ENCODE results near the gene PSMC3. TPM values are rescaled to one million over a fixed set of nuclear protein-coding genes. Genes with fewer than 3 reads are reported as not detected.
A peak's percentile ranks its signal among the peaks of the same experiment; 100 is the strongest.

The PSMC3 gene
- total RNA-seq, 2 experiments from 2014 or later: 179 TPM

GRCh38 chr11:47409440-47410369, 16.5 kb downstream of the PSMC3 start:
- DNase-seq: no peak
- H3K4me3 Mint-ChIP-seq: peak overlapping the region; percentile 91
- H3K27ac Mint-ChIP-seq: peak overlapping the region; percentile 90
- no peaks in the 10 kb centered on the region for H3K27me3 Mint-ChIP-seq (ENCODE audit: low read depth)
- H3K9me3 Mint-ChIP-seq (ENCODE audit: insufficient read depth): no peaks in the 10 kb centered on the region
- CTCF ChIA-PET: interaction anchor here (0.8 to 9.7 kb wide), 7 partner anchors 10 to 231 kb away, joined by 3 to 133 read pairs (median 9); no protein-coding TSS in a partner anchor
- peaks cover 20% of the 10 kb centered on the region for H3K4me1 Mint-ChIP-seq (ENCODE audit: low read depth)
- peaks cover 2% of the 10 kb centered on the region for H3K36me3 Mint-ChIP-seq (ENCODE audit: low read depth)
- POLR2A ChIA-PET: interaction anchor here (0.9 to 5.7 kb wide), 6 partner anchors 7 to 195 kb away, joined by 3 to 36 read pairs (median 4); partner anchors contain the start of genes DDB2 and PSMC3
- ATAC-seq: no peak

DNA sequence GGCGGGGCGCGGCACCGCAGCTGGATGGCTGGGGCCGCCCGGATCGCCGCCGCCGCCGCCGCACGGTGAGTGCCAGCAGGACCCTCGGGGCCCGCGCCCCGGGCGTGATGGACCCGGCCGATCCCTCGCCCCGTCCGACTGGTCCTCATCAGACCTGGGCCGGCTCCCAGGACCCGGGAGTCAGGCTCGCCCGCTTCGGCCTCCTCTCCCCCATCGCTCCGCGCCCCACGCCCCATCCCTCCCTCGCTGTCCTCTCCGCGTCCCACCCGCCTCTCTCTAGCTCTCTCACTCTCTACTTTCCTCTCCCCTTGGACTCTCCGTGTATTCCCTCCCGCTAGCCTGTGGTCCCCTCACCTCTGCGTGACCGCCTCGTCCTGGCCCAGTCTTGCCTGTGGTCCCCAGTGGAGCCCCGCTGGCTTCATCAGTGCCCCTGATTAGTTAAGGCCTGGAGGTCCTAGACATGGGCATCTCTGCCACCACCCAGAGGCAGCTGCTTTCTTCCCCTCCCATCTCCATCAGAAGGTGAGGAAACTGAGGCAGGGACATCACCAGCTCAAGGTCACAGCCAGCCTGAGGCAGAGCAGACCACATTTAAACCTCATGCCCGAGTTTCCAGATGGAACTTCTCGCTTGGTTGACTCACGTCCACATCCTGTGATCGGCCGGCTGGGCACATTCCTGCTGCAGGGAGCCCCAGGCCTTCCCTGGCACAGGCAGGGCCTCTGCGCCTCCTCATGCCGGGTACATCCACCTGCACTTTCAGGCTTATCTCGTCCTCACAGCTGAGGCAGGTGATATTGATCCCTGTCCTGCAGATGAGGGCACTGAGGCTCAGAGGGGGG, 17.4 kb downstream of the PSMC3 start:
- Mint-ChIP-seq H3K4me3 (peak overlapping the region; percentile 91), H3K4me1 (ENCODE audit: low read depth) (peaks cover 20% of the 10 kb centered on the region), H3K36me3 (ENCODE audit: low read depth) (peaks cover 2% of the 10 kb centered on the region), H3K27me3 (ENCODE audit: low read depth) (no peaks in the 10 kb centered on the region), H3K9me3 (ENCODE audit: insufficient read depth) (no peaks in the 10 kb centered on the region), H3K27ac (peak overlapping the region; percentile 90)
- ATAC-seq (no peak), DNase-seq (no peak)
- ChIA-PET POLR2A (interaction anchor here (0.6 to 5.7 kb wide), 6 partner anchors 8 to 18 kb away, joined by 3 to 36 read pairs (median 4); partner anchors contain the start of gene PSMC3), CTCF (interaction anchor here (0.8 to 9.7 kb wide), 5 partner anchors 9 to 230 kb away, joined by 3 to 133 read pairs (median 5); no protein-coding TSS in a partner anchor)

- Mint-ChIP-seq H3K9me3 (ENCODE audit: insufficient read depth) (no peaks in the 10 kb centered on the region), H3K4me1 (ENCODE audit: low read depth) (peaks cover 20% of the 10 kb centered on the region), H3K27ac (peak within 1 kb of the TSS; percentile 90), H3K4me3 (peak within 1 kb of the TSS; percentile 91), H3K36me3 (ENCODE audit: low read depth) (peaks cover 2% of the 10 kb centered on the region), H3K27me3 (ENCODE audit: low read depth) (no peaks in the 10 kb centered on the region)
- ChIA-PET POLR2A (interaction anchor here (1.0 to 5.7 kb wide), 5 partner anchors 9 to 137 kb away, joined by 3 to 36 read pairs (median 4); partner anchors contain the start of gene PSMC3), CTCF (interaction anchor here (0.6 to 9.7 kb wide), 11 partner anchors 9 to 193 kb away, joined by 3 to 133 read pairs (median 5); partner anchors contain the start of gene ACP2)
- peak; percentile 84 for ATAC-seq
- DNase-seq: peak; percentile 91
These were observed 18.3 kb downstream of the PSMC3 start, which contains the start of gene SLC39A13 for GRCh38 chr11:47407746-47408590. SLC39A13 (plus strand) TSS chr11:47408590; CDS start chr11:47410095, 1,505 bp downstream.

DNA sequence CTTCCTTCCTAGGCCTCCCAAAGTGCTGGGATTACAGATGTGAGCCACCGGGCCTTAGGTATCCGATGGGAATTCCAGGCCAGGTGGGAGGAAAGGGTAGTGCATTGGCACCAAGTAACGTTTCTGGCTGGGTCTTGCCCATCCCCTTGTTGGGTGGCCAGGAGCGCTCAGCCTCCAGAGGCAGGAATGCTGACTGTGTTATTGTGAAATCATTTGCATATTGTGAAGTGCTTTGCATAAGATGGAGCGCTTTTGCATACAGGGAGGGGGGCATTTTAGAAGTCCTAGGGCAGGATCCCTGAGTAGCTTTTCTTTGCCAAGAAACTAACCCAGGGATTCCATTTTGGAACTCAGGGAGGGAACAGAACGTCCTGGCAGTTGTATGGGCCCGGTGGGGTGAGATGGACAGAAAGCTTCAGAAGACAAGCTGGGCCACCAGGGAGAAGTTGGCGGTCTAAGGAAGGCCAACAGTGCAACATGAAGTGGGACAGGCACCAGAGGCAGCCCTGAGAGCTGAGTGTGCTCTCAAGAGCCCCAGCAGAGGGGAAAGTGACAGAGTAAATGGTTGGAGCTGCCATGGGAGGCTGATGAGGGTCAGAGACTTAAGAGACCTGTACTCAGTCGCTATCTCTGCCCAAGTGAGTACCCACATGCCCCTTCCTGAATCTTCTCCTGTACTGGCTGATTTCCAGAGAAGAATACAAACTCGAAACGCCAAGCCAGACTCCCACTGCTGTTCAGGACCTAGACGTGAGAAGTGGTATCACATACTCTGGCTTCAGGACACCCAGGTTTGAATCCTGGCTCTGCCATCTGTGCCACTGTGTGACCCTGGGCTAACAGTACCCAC, 19.1 kb downstream of the PSMC3 start:
- H3K36me3 Mint-ChIP-seq (ENCODE audit: low read depth): peaks cover 2% of the 10 kb centered on the region
- H3K4me3 Mint-ChIP-seq: peak overlapping the region; percentile 78
- no peaks in the 10 kb centered on the region for H3K9me3 Mint-ChIP-seq (ENCODE audit: insufficient read depth)
- ChIA-PET CTCF (interaction anchor here (0.6 to 1.8 kb wide), 8 partner anchors 8 to 192 kb away, joined by 3 to 26 read pairs (median 3); partner anchors contain the start of gene ACP2), POLR2A (interaction anchor here (1.4 to 2.1 kb wide), 2 partner anchors 11 to 136 kb away, joined by 3 to 4 read pairs; no protein-coding TSS in a partner anchor)
- H3K4me1 Mint-ChIP-seq (ENCODE audit: low read depth): peaks cover 20% of the 10 kb centered on the region
- peak overlapping the region; percentile 84 for H3K27ac Mint-ChIP-seq
- DNase-seq: no peak
- H3K27me3 Mint-ChIP-seq (ENCODE audit: low read depth): no peaks in the 10 kb centered on the region
- ATAC-seq: no peak

DNA sequence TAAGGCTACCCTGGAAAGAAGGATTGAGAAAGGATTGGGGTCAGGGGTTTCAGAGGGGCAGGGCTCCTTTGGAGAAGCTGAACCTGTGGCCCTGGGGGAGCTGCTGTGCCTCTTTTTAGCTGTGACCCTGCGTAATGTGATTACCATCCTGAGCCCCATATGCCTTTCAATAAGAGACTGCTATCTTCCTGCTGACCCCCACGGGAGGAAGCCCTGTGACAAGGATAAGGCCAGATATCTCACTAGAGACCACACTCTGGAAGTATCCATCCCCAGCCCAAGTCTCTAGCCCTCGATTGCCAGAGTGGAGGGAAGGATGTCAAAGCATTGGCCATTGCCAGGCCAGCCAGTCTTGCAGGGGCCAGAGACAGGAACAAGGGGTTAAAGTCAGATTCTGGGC, 22.7 kb downstream of the PSMC3 start:
- Mint-ChIP-seq H3K4me3 (no peak overlapping the region), H3K27ac (no peak overlapping the region), H3K4me1 (ENCODE audit: low read depth) (peaks cover 26% of the 10 kb centered on the region), H3K36me3 (ENCODE audit: low read depth) (no peaks in the 10 kb centered on the region), H3K9me3 (ENCODE audit: insufficient read depth) (no peaks in the 10 kb centered on the region), H3K27me3 (ENCODE audit: low read depth) (no peaks in the 10 kb centered on the region)
- ChIA-PET POLR2A (no interaction called here), CTCF (interaction anchor here (1.7 to 10.2 kb wide), 2 partner anchors 9 to 30 kb away, joined by 9 to 77 read pairs; no protein-coding TSS in a partner anchor)
- ATAC-seq (no peak), DNase-seq (no peak)

DNA sequence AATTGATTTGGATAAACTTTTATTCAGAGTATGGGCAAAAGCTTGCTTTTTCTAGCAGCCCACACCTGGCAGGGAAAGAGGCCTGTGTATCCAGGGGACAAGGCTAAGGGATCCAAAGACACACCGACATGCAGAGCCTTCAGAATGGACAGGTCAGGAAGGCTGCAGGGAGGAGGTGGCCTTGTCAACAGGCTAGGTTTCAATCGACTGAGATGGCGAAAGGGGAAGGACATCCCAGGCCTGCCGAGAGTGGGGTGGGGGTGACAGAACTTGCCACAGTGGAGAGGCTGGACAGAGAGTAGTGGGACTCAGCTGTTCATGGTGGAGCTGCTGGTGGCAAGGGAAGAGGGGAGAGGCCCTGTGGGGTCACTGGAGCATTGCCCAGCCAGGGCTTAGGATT, 23.1 kb downstream of the PSMC3 start:
- H3K27me3 Mint-ChIP-seq (ENCODE audit: low read depth): no peaks in the 10 kb centered on the region
- H3K9me3 Mint-ChIP-seq (ENCODE audit: insufficient read depth): no peaks in the 10 kb centered on the region
- ChIA-PET CTCF (interaction anchor here (0.9 to 10.2 kb wide), 3 partner anchors 9 to 30 kb away, joined by 3 to 77 read pairs (median 9); no protein-coding TSS in a partner anchor), POLR2A (no interaction called here)
- ATAC-seq (no peak), DNase-seq (no peak)
- H3K36me3 Mint-ChIP-seq (ENCODE audit: low read depth): no peaks in the 10 kb centered on the region
- H3K4me3 Mint-ChIP-seq: no peak overlapping the region
- no peak overlapping the region for H3K27ac Mint-ChIP-seq
- peaks cover 26% of the 10 kb centered on the region for H3K4me1 Mint-ChIP-seq (ENCODE audit: low read depth)

DNA sequence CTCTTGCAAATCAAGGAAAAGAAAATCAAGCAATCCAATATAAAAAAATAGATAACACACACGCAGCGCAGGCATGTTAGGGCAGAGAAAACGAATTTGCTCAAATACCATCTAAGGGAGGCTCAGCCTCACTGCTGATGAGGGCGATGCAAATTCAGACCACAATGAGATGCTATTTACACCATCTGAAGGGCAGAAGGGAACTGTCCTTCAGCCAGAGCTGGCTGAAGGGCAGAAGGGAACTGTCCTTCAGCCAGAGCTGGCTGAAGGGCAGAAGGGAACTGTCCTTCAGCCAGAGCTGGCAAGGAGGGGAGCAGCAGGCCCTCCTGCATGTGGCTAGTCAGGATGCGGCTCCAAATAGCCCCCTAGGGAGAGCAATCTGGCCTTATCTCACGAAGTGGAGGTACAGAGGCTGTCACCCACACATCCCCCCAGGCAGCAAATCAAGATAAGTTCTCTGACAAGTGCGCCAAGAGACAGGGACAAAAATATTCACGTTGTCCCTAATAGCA, 25.4 kb downstream of the PSMC3 start:
- DNase-seq: no peak
- POLR2A ChIA-PET: interaction anchor here (1.5 kb wide), 1 partner anchor 9 kb away, joined by 5 read pairs; no protein-coding TSS in a partner anchor
- H3K4me3 Mint-ChIP-seq: peak overlapping the region; percentile 62
- peak overlapping the region; percentile 63 for H3K27ac Mint-ChIP-seq
- peaks cover 13% of the 10 kb centered on the region for H3K4me1 Mint-ChIP-seq (ENCODE audit: low read depth)
- CTCF ChIA-PET: interaction anchor here (3.7 to 10.2 kb wide), 2 partner anchors 11 to 28 kb away, joined by 18 to 77 read pairs; no protein-coding TSS in a partner anchor
- H3K27me3 Mint-ChIP-seq (ENCODE audit: low read depth): no peaks in the 10 kb centered on the region
- no peaks in the 10 kb centered on the region for H3K36me3 Mint-ChIP-seq (ENCODE audit: low read depth)
- peak; percentile 6 for ATAC-seq
- no peaks in the 10 kb centered on the region for H3K9me3 Mint-ChIP-seq (ENCODE audit: insufficient read depth)

GRCh38 chr11:47399860-47400767, 26.1 kb downstream of the PSMC3 start:
- H3K27ac Mint-ChIP-seq: peak overlapping the region; percentile 63
- H3K27me3 Mint-ChIP-seq (ENCODE audit: low read depth): no peaks in the 10 kb centered on the region
- ChIA-PET POLR2A (interaction anchor here (1.1 to 1.5 kb wide), 3 partner anchors 10 to 86 kb away, joined by 3 to 5 read pairs (median 5); no protein-coding TSS in a partner anchor), CTCF (interaction anchor here (1.0 to 10.2 kb wide), 5 partner anchors 7 to 30 kb away, joined by 3 to 77 read pairs (median 5); partner anchors contain the start of gene SLC39A13)
- H3K4me3 Mint-ChIP-seq: peak overlapping the region; percentile 68
- no peaks in the 10 kb centered on the region for H3K9me3 Mint-ChIP-seq (ENCODE audit: insufficient read depth)
- H3K36me3 Mint-ChIP-seq (ENCODE audit: low read depth): no peaks in the 10 kb centered on the region
- peaks cover 20% of the 10 kb centered on the region for H3K4me1 Mint-ChIP-seq (ENCODE audit: low read depth)
- DNase-seq (no peak), ATAC-seq (peak; percentile 71)

GRCh38 chr11:47398551-47398950, 27.7 kb downstream of the PSMC3 start:
- no peak overlapping the region for H3K27ac Mint-ChIP-seq
- peaks cover 36% of the 10 kb centered on the region for H3K4me1 Mint-ChIP-seq (ENCODE audit: low read depth)
- H3K4me3 Mint-ChIP-seq: no peak overlapping the region
- CTCF ChIA-PET: interaction anchor here (1.3 to 10.2 kb wide), 3 partner anchors 9 to 25 kb away, joined by 3 to 77 read pairs (median 18); no protein-coding TSS in a partner anchor
- ATAC-seq (no peak), DNase-seq (no peak)
- H3K36me3 Mint-ChIP-seq (ENCODE audit: low read depth): no peaks in the 10 kb centered on the region
- no peaks in the 10 kb centered on the region for H3K27me3 Mint-ChIP-seq (ENCODE audit: low read depth)
- no peaks in the 10 kb centered on the region for H3K9me3 Mint-ChIP-seq (ENCODE audit: insufficient read depth)
- POLR2A ChIA-PET: no interaction called here
